BJ (cell line): ENCODE results near the gene TNFRSF1B. TPM values are rescaled to one million over a fixed set of nuclear protein-coding genes. Genes with fewer than 3 reads are reported as not detected.

Experiments used
- CTCF ChIA-PET: fragments of 350-600 bp; formaldehyde crosslinking; extraction: SDS; loops from one replicate; lab custom pipeline; 2021; ENCODE audit warnings: antibody characterized with exemption, inconsistent platforms; lab: Yijun Ruan, JAX
- POLR2A ChIA-PET: fragments of 300-600 bp; sonication (Branson Sonifier 250); formaldehyde crosslinking; extraction: SDS; loops from one replicate; lab custom pipeline; 2021; ENCODE audit warnings: antibody characterized with exemption; lab: Charles Lee
- DNase-seq: peaks from one replicate; pipeline ENCODE4 v3.0.0-alpha.2; 2011; ENCODE audit warnings: low read depth
- H3K27me3 ChIP-seq: 2 replicates; pipeline ENCODE4 v1.6.0; 2011; ENCODE audit warnings: low read length; ENCODE audit not compliant: control insufficient read depth, insufficient read depth
- H3K36me3 ChIP-seq: 2 replicates; pipeline ENCODE4 v1.5.1; 2011; ENCODE audit warnings: low read length; ENCODE audit not compliant: control insufficient read depth, insufficient read depth
- H3K4me3 ChIP-seq: 2 replicates; pipeline ENCODE4 v1.5.1; 2011; ENCODE audit warnings: low read depth, mild to moderate bottlenecking, control low read depth, low read length
- CTCF ChIP-seq: IDR thresholded peaks from 2 replicates; pipeline ENCODE4 v1.5.1; 2011; ENCODE audit warnings: low read depth, mild to moderate bottlenecking, control low read depth, inconsistent platforms, low read length, moderate library complexity; ENCODE audit not compliant: insufficient read depth
- polyA plus RNA-seq: library from polyadenylated mRNA; depleted of rRNA; stranded (reverse); fragments of >200 nt; gene quantifications from 2 replicates; pipeline ENCODE4 v1.2.3, GENCODE V29; 2011

The TNFRSF1B gene
- polyA plus RNA-seq, 1 experiment: 0.60 TPM

GRCh38 chr1:12142141-12142823 lies 24.5 kb upstream of the TNFRSF1B start:
- Histone ChIP-seq H3K36me3 (no peaks in the 10 kb centered on the region), H3K4me3 (no peak overlapping the region), H3K27me3 (no peaks in the 10 kb centered on the region)
- no peak for DNase-seq
- CTCF ChIA-PET: interaction anchor here (0.9 to 1.0 kb wide), 2 partner anchors 17 to 33 kb away, joined by 3 read pairs; no protein-coding TSS in a partner anchor
- no peak for TF ChIP-seq CTCF
- POLR2A ChIA-PET: no interaction called here

GRCh38 chr1:12142891-12143630 lies 23.7 kb upstream of the TNFRSF1B start:
- no peak overlapping the region for H3K4me3 ChIP-seq
- no peaks in the 10 kb centered on the region for H3K27me3 ChIP-seq
- no peaks in the 10 kb centered on the region for H3K36me3 ChIP-seq
- ChIA-PET POLR2A (no interaction called here), CTCF (interaction anchor here (0.7 kb wide), 1 partner anchor 35 kb away, joined by 3 read pairs; no protein-coding TSS in a partner anchor)
- no peak for TF ChIP-seq CTCF
- DNase-seq: no peak

- Histone ChIP-seq H3K27me3 (no peaks in the 10 kb centered on the region), H3K36me3 (no peaks in the 10 kb centered on the region), H3K4me3 (no peak overlapping the region)
- DNase-seq: peak; percentile 91
- POLR2A ChIA-PET: no interaction called here
- TF ChIP-seq CTCF: peak; percentile 16; the same call in 1 of the 2 replicates
- CTCF ChIA-PET: interaction anchor here (0.7 kb wide), 1 partner anchor 35 kb away, joined by 3 read pairs; no protein-coding TSS in a partner anchor
Measured at GRCh38 chr1:12143631-12144155, 23.1 kb upstream of the TNFRSF1B start.

GRCh38 chr1:12144236-12144635 lies 22.6 kb upstream of the TNFRSF1B start:
- ChIA-PET POLR2A (no interaction called here), CTCF (no interaction called here)
- H3K4me3 ChIP-seq: no peak overlapping the region
- no peak for TF ChIP-seq CTCF
- no peaks in the 10 kb centered on the region for H3K36me3 ChIP-seq
- DNase-seq: no peak
- no peaks in the 10 kb centered on the region for H3K27me3 ChIP-seq

- no peaks in the 10 kb centered on the region for H3K27me3 ChIP-seq
- H3K36me3 ChIP-seq: no peaks in the 10 kb centered on the region
- ChIA-PET POLR2A (no interaction called here), CTCF (interaction anchor here (1.3 kb wide), 1 partner anchor 63 kb away, joined by 4 read pairs; no protein-coding TSS in a partner anchor)
- DNase-seq: no peak
- TF ChIP-seq CTCF: no peak
- no peak overlapping the region for H3K4me3 ChIP-seq
Measured at GRCh38 chr1:12144969-12145368, 21.8 kb upstream of the TNFRSF1B start.
